GM18519 (cell line): ENCODE results near the gene FBN3.

ENCODE experiments used
- ATAC-seq: cut with Tn5 transposase; IDR thresholded peaks from one replicate; pipeline ENCODE4 v1.9.1; 2021; ENCODE audit warnings: mild to moderate bottlenecking, moderate library complexity; ENCODE audit not compliant: unreplicated experiment, low FRiP score

The FBN3 gene

GRCh38 chr19:8094336-8094735 is 55.1 kb downstream of the FBN3 start:
- no peak for ATAC-seq

GRCh38 chr19:8093740-8094139 is 55.7 kb downstream of the FBN3 start:
- ATAC-seq = no peak

GRCh38 chr19:8090950-8091349 is 58.4 kb downstream of the FBN3 start:
- no peak for ATAC-seq

- ATAC-seq = no peak
Observed at GRCh38 chr19:8089664-8090601, 59.5 kb downstream of the FBN3 start.

GRCh38 chr19:8088752-8089663 is 60.4 kb downstream of the FBN3 start:
- no peak for ATAC-seq

GRCh38 chr19:8087876-8088275 is 61.5 kb downstream of the FBN3 start:
- ATAC-seq = no peak

- no peak for ATAC-seq
Observed at GRCh38 chr19:8086849-8087248, 62.5 kb downstream of the FBN3 start.

- ATAC-seq = no peak
Observed at GRCh38 chr19:8085598-8086408, 63.6 kb downstream of the FBN3 start.

- ATAC-seq = no peak
Observed at GRCh38 chr19:8084152-8084551, 65.2 kb downstream of the FBN3 start.

GRCh38 chr19:8083141-8083540 is 66.3 kb downstream of the FBN3 start:
- ATAC-seq = no peak

GRCh38 chr19:8081569-8082550 is 67.5 kb downstream of the FBN3 start:
- ATAC-seq = no peak

- ATAC-seq = no peak
Observed at GRCh38 chr19:8080832-8081231, 68.6 kb downstream of the FBN3 start.

- ATAC-seq = no peak
Observed at GRCh38 chr19:8079988-8080387, 69.4 kb downstream of the FBN3 start.

- ATAC-seq = no peak
Observed at GRCh38 chr19:8075158-8076074, 74.0 kb downstream of the FBN3 start.

GRCh38 chr19:8074501-8074900 is 74.9 kb downstream of the FBN3 start:
- ATAC-seq = no peak

- no peak for ATAC-seq
Observed at GRCh38 chr19:8071912-8072311, 77.5 kb downstream of the FBN3 start.

GRCh38 chr19:8069096-8069973 is 80.1 kb downstream of the FBN3 start:
- ATAC-seq = no peak
